ENCODE data around the gene SYT14. TPM values are rescaled to one million over a fixed set of nuclear protein-coding genes. Genes with fewer than 3 reads are reported as not detected.
A peak's percentile ranks its signal among the peaks of the same experiment; 100 is the strongest.
"Not testable (repeated sequence)": the region's sequence is repeated elsewhere in the genome, so short reads cannot be mapped to it uniquely, and the experiment has no call there.

Gene SYT14
- total RNA-seq, 1 donor from 2014 or later: 0.16 TPM

DNA sequence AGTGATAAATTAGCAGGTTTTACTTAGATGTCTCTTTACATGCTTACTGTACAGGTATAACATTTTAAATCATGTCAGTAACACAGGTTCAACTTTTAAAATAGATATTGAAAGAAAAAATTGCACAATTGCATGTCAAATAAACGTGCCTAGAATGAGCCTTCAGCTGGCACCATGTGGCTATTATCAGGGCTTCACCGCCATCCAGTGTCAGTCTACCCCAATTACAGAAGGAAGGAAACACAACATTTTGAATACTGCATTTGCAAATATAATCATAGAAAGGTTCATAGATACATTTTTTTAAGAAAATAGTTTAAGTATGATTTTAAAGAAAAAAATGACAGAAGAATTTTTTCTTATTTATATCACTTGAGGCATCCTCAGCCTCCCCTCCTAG, 247.0 kb downstream of the SYT14 start:
- no peak for DNase-seq (ENCODE audit: extremely low spot score, unreplicated experiment)
- no peaks in the 10 kb centered on the region for H3K9me3 Mint-ChIP-seq (ENCODE audit: unreplicated experiment)
- no peak overlapping the region for H3K27ac Mint-ChIP-seq (ENCODE audit: unreplicated experiment)
- H3K4me1 Mint-ChIP-seq (ENCODE audit: unreplicated experiment): no peaks in the 10 kb centered on the region
- TF ChIP-seq, protein P1, sequence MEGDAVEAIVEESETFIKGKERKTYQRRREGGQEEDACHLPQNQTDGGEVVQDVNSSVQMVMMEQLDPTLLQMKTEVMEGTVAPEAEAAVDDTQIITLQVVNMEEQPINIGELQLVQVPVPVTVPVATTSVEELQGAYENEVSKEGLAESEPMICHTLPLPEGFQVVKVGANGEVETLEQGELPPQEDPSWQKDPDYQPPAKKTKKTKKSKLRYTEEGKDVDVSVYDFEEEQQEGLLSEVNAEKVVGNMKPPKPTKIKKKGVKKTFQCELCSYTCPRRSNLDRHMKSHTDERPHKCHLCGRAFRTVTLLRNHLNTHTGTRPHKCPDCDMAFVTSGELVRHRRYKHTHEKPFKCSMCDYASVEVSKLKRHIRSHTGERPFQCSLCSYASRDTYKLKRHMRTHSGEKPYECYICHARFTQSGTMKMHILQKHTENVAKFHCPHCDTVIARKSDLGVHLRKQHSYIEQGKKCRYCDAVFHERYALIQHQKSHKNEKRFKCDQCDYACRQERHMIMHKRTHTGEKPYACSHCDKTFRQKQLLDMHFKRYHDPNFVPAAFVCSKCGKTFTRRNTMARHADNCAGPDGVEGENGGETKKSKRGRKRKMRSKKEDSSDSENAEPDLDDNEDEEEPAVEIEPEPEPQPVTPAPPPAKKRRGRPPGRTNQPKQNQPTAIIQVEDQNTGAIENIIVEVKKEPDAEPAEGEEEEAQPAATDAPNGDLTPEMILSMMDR (IDR thresholded peaks at IDR 0.05): no peak
- H3K4me3 Mint-ChIP-seq (ENCODE audit: unreplicated experiment): no peak overlapping the region
- no peaks in the 10 kb centered on the region for H3K27me3 Mint-ChIP-seq (ENCODE audit: unreplicated experiment)
- H3K36me3 Mint-ChIP-seq (ENCODE audit: unreplicated experiment): no peaks in the 10 kb centered on the region

DNA sequence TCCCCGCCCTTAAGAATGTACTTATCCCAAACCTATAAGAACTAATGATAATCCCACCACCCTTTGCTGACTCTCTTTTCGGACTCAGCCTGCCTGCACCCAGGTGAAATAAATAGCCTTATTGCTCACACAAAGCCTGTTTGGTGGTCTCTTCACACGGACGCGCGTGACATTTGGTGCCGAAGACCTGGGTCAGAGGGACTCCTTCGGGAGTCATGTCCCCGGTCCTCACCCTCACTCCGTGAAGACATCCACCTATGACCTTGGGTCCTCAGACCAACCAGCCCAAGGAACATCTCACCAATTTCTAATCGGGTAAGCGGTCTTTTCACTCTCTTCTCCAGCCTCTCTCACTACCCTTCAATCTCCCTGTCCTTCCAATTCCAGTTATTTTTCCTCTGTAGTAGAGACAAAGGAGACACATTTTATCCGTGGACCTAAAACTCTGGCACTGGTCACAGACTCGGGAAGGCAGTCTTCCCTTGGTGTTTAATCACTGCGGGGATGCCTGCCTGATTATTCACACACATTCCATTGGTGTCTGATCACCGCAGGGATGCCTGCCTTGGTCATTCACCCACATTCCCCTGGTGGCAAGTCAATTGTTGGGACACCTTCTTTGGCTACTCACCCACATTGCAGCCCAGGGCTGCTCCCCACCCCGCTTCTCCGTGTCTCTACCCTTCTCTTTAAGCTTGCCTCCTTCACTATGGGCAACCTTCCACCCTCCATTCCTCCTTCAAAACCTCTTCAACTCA, 250.0 kb downstream of the SYT14 start:
- H3K4me3 Mint-ChIP-seq (ENCODE audit: unreplicated experiment); H3K4me1 Mint-ChIP-seq (ENCODE audit: unreplicated experiment); H3K27ac Mint-ChIP-seq (ENCODE audit: unreplicated experiment); H3K9me3 Mint-ChIP-seq (ENCODE audit: unreplicated experiment); H3K36me3 Mint-ChIP-seq (ENCODE audit: unreplicated experiment); H3K27me3 Mint-ChIP-seq (ENCODE audit: unreplicated experiment): not testable (repeated sequence)
- DNase-seq (ENCODE audit: extremely low spot score, unreplicated experiment): peak; percentile 59

DNA sequence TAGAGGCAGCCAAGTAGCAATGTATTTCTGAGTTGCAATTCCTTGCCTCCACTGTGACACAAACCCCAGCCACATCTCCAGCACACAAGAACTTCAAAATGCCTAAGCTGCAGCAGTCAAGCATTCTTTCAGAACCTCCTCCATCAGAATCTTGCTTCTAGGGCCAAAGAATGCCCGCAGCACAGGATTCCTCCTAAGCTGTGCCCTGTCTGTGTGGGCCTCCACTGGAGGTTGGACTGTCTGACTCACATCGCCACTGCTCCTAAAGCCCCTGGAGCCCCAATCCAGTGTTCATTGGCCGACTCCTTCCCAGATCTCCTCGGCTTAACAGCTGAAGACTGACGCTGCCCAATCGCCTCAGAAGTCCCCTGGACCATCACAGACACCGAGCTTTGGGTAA, 251.4 kb downstream of the SYT14 start:
- TF ChIP-seq, protein P1 (IDR thresholded peaks at IDR 0.05): no peak
- no peaks in the 10 kb centered on the region for H3K36me3 Mint-ChIP-seq (ENCODE audit: unreplicated experiment)
- H3K27ac Mint-ChIP-seq (ENCODE audit: unreplicated experiment): no peak overlapping the region
- no peaks in the 10 kb centered on the region for H3K9me3 Mint-ChIP-seq (ENCODE audit: unreplicated experiment)
- H3K4me3 Mint-ChIP-seq (ENCODE audit: unreplicated experiment): no peak overlapping the region
- no peaks in the 10 kb centered on the region for H3K4me1 Mint-ChIP-seq (ENCODE audit: unreplicated experiment)
- H3K27me3 Mint-ChIP-seq (ENCODE audit: unreplicated experiment): no peaks in the 10 kb centered on the region
- peak; percentile 48 for DNase-seq (ENCODE audit: extremely low spot score, unreplicated experiment)

DNA sequence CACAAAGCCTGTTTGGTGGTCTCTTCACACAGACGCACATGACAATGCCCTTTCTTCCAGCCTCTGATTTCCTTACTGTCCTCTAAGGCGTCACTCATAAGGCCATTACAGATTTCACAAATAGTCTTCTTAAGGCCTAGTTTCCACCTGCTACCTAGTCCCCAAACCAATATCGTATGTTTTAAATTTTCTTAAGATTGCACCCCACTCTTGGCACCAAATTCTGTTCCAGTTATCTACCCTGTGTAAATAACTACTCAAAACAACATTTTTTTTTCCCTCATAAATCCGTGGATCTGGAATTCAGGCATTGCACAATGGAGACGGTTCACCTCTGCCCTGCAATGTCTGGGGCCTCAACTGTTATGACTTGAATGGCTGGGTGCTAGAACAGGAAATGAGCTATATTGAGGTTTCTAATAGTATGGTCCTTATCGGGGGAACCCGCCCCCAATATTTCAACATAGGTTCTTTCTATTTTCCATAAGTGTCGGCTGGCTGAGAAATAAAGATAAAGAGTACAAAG, 257.7 kb downstream of the SYT14 start:
- H3K9me3 Mint-ChIP-seq (ENCODE audit: unreplicated experiment): peaks cover 5% of the 10 kb centered on the region
- no peak for DNase-seq (ENCODE audit: extremely low spot score, unreplicated experiment)
- no peaks in the 10 kb centered on the region for H3K4me1 Mint-ChIP-seq (ENCODE audit: unreplicated experiment)
- peaks cover 3% of the 10 kb centered on the region for H3K36me3 Mint-ChIP-seq (ENCODE audit: unreplicated experiment)
- no peak overlapping the region for H3K4me3 Mint-ChIP-seq (ENCODE audit: unreplicated experiment)
- no peak overlapping the region for H3K27ac Mint-ChIP-seq (ENCODE audit: unreplicated experiment)
- no peaks in the 10 kb centered on the region for H3K27me3 Mint-ChIP-seq (ENCODE audit: unreplicated experiment)
- TF ChIP-seq, protein P1 (IDR thresholded peaks at IDR 0.05): no peak

DNA sequence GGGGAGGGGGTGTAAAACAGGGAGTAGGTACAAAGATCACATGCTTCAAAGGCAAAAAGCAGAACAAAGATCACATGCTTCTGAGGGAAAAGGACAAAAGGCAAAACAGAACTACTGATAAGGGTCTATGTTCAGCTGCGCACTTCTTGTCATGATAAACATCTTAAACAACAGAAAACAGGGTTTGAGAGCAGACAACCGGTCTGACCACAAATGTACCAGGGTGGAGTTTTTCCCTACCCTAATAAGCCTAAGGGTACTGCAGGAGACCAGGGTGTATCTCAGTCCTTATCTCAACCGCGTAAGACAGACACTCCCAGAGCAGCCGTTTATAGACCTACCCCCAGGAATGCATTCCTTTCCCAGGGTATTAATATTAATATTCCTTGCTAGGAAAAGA, 258.2 kb downstream of the SYT14 start:
- not testable (repeated sequence) for H3K4me3 Mint-ChIP-seq (ENCODE audit: unreplicated experiment); H3K4me1 Mint-ChIP-seq (ENCODE audit: unreplicated experiment); H3K27ac Mint-ChIP-seq (ENCODE audit: unreplicated experiment); H3K27me3 Mint-ChIP-seq (ENCODE audit: unreplicated experiment); H3K36me3 Mint-ChIP-seq (ENCODE audit: unreplicated experiment); DNase-seq (ENCODE audit: extremely low spot score, unreplicated experiment); H3K9me3 Mint-ChIP-seq (ENCODE audit: unreplicated experiment)

DNA sequence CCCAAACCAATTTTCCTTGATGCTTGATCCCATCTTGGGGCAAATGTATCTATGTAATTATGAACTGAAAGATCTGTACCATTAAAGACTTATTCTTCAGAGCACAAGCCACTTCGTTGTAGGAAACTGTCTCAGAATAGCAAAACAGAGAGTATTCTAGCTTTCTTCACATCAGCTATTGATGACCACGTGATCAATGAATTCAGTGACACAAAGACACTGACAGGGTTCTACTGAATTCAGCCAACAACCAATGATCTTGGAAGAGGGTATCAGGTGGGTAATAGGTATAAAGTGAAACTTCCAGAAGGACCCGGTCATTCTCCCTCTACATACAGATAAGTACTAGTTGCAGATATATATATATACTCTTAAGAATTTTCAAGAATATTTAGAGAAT, 260.8 kb downstream of the SYT14 start:
- Mint-ChIP-seq H3K27ac (ENCODE audit: unreplicated experiment) (no peak overlapping the region), H3K9me3 (ENCODE audit: unreplicated experiment) (peaks cover 5% of the 10 kb centered on the region), H3K36me3 (ENCODE audit: unreplicated experiment) (peaks cover 3% of the 10 kb centered on the region), H3K27me3 (ENCODE audit: unreplicated experiment) (no peaks in the 10 kb centered on the region), H3K4me3 (ENCODE audit: unreplicated experiment) (no peak overlapping the region), H3K4me1 (ENCODE audit: unreplicated experiment) (no peaks in the 10 kb centered on the region)
- TF ChIP-seq, protein P1 (IDR thresholded peaks at IDR 0.05): no peak
- DNase-seq (ENCODE audit: extremely low spot score, unreplicated experiment): no peak

Data from osteocyte (in vitro differentiated cells).